ENCODE results near the gene INO80C.
A peak's percentile ranks its signal among the peaks of the same experiment; 100 is the strongest.

Gene INO80C

GRCh38 chr18:35435401-35435800 lies 62.4 kb downstream of the INO80C start:
- DNase-seq (ENCODE audit: low read depth), result no peak
- no peak overlapping the region for H3K4me3 ChIP-seq (ENCODE audit: low read depth, low read length)
- no peak for TF ChIP-seq CTCF (conservative IDR thresholded peaks at IDR 0.05; ENCODE audit: low read depth, low read length)

- no peak overlapping the region for H3K4me3 ChIP-seq (ENCODE audit: low read depth, low read length)
- peak; percentile 28 for DNase-seq (ENCODE audit: low read depth)
- TF ChIP-seq CTCF (conservative IDR thresholded peaks at IDR 0.05; ENCODE audit: low read depth, low read length), result no peak
Observed at GRCh38 chr18:35432565-35433001, 65.2 kb downstream of the INO80C start.

- no peak for TF ChIP-seq CTCF (conservative IDR thresholded peaks at IDR 0.05; ENCODE audit: low read depth, low read length)
- no peak for DNase-seq (ENCODE audit: low read depth)
- no peak overlapping the region for H3K4me3 ChIP-seq (ENCODE audit: low read depth, low read length)
Observed at GRCh38 chr18:35431374-35431741, 66.4 kb downstream of the INO80C start.

- DNase-seq (ENCODE audit: low read depth), result no peak
- TF ChIP-seq CTCF (conservative IDR thresholded peaks at IDR 0.05; ENCODE audit: low read depth, low read length), result no peak
- no peak overlapping the region for H3K4me3 ChIP-seq (ENCODE audit: low read depth, low read length)
Observed at GRCh38 chr18:35430721-35431373, 66.9 kb downstream of the INO80C start.

- DNase-seq (ENCODE audit: low read depth), result no peak
- TF ChIP-seq CTCF (conservative IDR thresholded peaks at IDR 0.05; ENCODE audit: low read depth, low read length), result no peak
- H3K4me3 ChIP-seq (ENCODE audit: low read depth, low read length), result no peak overlapping the region
Observed at GRCh38 chr18:35426786-35427185, 71.0 kb downstream of the INO80C start.

GRCh38 chr18:35424356-35424755 lies 73.4 kb downstream of the INO80C start:
- H3K4me3 ChIP-seq (ENCODE audit: low read depth, low read length), result no peak overlapping the region
- no peak for DNase-seq (ENCODE audit: low read depth)
- TF ChIP-seq CTCF (conservative IDR thresholded peaks at IDR 0.05; ENCODE audit: low read depth, low read length), result no peak

- no peak for TF ChIP-seq CTCF (conservative IDR thresholded peaks at IDR 0.05; ENCODE audit: low read depth, low read length)
- no peak overlapping the region for H3K4me3 ChIP-seq (ENCODE audit: low read depth, low read length)
- no peak for DNase-seq (ENCODE audit: low read depth)
Observed at GRCh38 chr18:35422237-35422636, 75.5 kb downstream of the INO80C start.

Measured in choroid plexus epithelial cell (primary cell).